Measurements from ENCODE around the gene THADA.

The THADA gene

GRCh38 chr2:43230351-43230885 is 365.4 kb downstream of the THADA start:
- no peak for DNase-seq

DNA sequence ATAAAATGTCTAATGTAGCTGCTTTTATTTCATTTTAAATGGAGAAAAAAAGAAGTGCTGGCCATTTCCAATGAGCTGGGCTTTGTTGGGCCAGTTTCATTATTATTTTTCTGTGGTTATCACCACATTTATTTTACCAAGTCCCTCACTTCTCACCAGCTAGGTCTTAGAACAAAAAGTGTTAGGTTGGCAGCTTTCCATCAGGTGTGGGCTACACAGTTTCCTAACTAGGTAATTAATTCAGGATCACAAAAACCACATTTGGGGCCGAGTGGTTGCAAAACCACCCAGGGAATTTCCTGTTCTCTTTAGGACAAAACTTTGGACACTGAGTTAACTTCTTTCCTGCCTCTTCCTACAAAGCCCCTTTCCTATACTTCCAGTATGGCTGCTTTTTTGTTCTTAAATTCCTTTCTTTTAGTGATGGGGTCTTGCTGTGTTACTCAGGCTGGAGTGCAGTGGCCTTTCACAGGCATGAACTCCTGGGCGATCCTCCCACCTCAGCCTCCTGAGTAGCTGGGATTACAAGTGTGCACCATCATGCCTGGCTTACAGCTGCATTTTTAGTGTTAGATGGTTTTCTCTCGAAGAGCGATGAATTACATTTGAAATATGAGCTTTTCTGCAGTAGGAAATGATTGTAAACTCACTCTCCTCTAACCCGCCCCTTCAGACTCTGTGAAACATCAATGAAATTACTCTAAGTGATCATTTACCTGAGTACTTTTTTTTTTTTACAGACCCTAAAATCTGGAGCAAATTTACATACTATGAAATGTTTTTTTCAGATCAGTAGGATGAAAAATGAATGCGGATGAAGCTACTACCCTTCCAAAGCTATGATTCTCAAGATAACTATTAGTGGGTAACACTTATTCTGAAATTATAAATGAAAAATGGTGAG is 366.8 kb downstream of the THADA start:
- peak in 1 of 3 donors; percentile 31 for DNase-seq

- DNase-seq, result no peak
Measured at GRCh38 chr2:43228321-43228751, 367.5 kb downstream of the THADA start.

DNA sequence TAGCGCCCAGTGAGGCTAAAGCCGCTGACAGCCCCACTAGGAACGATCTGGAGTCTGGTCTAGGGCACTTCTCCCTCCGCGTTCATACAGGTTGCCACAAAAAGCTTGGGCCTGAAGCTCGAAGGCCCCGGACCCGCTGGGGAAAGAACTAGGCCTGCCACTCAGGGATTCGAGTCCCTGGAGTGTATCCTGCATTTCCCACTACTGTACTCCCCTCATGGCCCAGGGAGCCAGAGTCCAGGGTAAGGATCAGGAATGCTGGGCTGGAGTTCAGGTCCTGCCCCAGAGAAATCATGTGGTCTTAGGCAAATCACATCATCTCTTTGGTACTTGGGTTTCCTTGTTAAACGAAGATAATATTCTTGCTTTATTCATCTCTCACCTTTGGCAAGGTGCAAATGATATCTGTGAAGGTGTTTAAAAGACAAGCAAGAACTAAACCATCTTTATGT is 368.0 kb downstream of the THADA start:
- peak in 1 of 3 donors; percentile 72 for DNase-seq

DNA sequence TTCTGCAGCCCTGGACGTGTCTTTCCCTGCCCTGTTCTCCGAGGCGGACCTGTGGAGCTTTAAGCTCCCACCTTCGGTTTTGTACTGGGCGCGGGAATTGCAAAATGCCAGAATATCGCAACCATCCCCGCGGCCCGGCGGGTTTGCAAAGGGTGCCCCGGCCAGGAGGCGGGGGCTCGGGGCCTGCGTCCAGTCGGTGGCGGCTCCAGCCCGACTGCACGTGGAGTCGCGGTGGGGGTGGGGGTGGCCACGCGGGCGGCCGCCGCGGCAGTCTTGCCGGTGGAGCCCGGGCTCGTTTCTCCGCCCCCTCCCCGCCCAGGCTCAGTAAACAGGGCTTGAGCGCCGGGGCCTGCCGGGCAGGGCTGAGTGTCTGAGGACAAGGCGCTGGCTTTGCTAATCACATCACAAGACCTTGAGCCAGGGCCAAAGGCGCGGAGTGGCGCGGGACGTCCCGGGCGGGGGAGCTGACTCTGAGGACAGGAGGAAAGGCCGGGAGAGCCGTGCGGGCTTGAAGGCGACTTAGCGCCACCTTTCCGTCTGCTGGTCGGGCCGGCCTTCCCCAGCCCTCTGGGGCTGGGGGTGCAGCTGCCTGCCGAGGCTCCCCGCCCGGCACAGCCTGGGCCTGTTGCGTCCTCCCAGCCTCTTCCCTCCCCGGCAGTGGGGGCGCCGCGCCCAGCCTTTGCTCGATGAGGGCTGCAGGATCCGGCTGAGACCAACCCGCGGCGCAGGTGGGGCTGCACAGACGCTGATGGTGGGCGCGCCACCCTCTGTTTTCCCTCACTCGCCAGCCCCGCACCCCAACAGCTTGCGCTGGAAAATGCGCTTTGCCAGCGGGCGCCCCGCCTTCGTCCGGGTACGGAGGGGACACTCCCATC is 368.6 kb downstream of the THADA start:
- DNase-seq, result peak; percentile 93 to 95 (median 93)

DNA sequence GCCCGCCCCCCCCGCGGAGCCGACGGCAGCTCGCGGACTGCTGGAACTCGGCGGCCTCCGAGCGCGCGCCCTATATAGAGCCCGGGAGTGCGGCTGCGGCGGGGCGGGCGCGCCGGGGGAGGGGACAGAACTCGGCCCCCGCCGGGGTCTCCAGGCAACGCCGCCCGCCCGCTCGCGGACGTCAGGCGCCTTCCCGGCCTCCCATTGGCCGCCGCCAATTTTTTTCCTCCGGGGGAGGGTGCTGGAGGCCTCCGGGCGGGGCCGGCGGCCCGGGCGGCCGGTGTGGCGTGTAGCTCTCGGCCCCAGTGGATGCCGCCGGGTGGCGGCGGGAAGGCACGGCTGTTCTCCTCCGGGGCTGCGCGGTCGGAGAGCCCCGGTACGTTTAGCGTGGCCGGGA is 369.3 kb downstream of the THADA start, which contains the start of gene ZFP36L2:
TSS of gene ZFP36L2 (minus strand) at position 49 of the 397 bp plus-strand sequence. CDS start 291 bp downstream, outside the sequence.
- peak; percentile 98 to 99 (median 99) for DNase-seq

- DNase-seq, result peak; percentile 90 to 95 (median 92)
Measured at GRCh38 chr2:43225788-43226557, 369.9 kb downstream of the THADA start.

- peak; percentile 58 to 73 (median 67) for DNase-seq
Measured at GRCh38 chr2:43225093-43225787, 370.6 kb downstream of the THADA start.

GRCh38 chr2:43224571-43225092 is 371.2 kb downstream of the THADA start:
- DNase-seq, result peak; percentile 58 to 71 (median 63)

DNA sequence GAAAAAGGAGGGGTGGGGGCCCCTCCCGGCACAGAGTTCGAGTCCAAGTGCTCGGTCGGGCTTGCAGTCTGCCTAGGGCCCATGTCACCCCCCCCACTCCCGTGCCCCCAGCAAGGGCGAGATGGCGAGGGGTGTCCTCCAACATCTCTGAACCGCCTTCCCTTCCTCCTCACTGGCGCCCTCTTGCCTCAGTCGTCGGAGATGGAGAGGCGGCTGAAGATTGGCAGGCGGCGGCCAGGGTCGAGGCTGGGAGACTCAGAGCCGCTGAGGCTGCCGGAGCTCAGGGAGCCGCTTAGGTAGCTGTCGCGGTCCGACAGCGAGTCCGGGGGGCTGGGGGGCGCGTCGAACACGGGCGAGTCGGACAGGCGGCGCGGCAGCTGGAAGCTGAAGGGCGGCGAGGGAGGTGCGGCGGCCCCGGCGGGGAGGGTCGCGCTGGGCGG is 371.7 kb downstream of the THADA start:
- DNase-seq, result peak; percentile 73 to 82 (median 73)

DNA sequence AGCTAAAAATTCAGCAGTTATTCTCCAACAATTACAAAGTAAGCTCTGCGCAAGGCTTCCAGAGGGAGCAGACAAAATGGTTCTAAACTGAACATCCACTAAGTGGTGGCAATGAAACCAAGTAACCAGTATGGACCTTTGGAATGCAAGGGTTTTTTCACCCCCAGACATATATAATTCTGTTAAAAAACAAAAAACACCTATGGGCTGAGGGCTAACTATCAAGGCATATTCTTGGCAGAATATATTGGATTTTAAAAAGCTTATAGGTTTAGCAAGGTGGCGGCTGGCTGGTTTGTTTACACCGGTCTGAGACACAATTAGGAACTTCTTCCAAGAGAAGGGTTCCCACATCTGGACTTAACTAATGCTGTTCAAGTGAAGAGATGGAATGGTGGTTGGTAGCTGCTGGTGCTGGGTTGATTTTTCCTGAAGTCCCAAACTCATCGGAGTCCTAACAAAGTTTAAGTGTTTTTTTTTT is 372.3 kb downstream of the THADA start:
- peak; percentile 38 to 43 (median 39) for DNase-seq

DNA sequence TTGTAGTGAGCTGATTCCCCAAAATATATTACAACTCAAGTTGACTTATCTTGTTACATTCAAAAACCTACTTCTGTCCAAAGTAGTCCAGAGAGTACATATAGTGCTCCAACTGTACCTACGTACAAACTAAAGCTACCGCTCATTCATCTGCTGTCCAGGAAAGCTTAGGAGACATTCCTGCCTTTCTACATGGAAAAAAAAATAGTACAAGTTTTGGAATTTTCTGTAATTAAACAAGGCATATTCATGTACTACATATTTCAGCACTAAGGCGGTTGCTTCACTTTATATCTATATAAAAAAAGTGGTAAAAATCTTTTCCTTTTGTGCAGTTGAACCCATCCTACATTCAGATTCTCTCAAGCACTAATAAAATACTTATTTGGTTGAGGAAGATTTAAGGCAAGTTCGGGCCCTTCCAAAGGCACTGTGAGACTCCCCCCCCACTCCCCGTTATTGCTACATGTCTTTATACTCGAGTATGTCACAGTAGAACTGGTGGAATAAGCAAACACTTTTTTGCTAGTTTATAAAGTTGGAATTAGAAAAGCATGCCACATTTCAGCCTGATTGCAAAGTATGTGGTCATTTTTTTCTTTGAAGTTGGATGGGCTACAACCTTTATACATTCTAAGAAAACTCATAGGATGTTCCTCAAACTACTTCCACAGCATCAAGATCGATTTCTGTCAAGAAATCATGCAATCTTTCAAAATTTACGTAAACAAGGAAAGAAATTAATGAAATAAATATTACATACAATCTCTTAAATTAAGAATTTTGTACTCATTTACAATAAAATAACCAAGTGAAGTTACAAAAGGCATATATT is 373.1 kb downstream of the THADA start:
- DNase-seq, result peak in 2 of 3 donors; percentile 51 to 57

- DNase-seq, result peak; percentile 86 to 87 (median 87)
Measured at GRCh38 chr2:43221763-43222474, 373.9 kb downstream of the THADA start.

DNA sequence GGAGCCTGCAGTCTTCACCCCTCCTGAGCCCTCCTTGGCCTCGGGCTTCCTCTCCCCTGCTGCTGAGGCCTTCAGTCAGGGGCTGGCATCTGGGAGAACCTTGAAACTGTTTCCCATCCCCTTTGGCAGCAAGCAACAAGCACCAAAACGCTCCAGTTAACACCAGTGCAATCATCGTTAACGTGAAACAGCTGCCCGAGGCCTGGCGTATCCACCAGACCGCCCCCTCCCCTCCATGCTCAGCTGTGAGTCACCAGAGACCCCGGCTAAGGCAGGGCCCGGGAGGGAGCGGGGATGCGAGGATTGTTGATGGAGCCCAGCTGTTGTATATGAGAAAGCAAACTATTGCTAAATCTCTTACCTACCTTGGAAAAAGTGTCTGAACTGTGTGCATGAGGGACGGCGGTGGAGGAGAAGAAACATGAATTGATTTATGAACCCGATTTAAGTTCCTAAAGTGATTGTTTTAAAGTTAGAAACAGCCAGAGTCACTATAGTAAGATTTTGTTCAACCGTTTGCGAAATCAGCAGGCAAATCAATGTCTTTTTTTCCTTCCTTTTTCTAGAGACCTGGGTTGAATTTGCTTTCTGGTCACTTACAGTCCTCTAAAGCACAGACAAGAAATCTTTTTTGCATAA is 374.6 kb downstream of the THADA start:
- peak; percentile 59 to 72 (median 60) for DNase-seq

- DNase-seq, result no peak
Measured at GRCh38 chr2:43220760-43221123, 375.1 kb downstream of the THADA start.

DNA sequence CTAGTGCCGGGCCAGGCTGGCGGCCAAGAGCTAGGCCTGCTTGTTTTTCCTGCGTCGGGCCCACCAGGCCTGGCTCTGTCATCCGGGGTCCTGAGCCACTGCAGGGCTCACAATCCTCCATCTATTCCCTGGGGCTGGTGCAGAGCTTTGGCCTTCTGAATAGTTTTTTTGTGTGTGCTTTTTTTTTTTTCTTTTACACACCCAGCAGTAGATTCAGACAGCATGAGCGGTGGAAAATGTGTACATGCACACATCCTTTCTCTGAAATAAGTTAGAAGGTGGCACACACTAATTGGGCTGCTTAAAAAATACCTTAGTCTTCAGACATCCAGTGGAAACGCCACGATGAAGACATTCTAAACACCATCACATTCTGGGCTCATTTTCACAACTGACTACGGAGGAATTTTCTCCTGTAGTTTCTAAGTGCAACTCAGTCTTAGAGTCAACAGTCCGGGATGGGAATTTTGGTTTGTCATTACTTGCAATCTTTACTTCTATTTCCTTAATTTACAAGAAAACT is 375.5 kb downstream of the THADA start:
- DNase-seq, result peak; percentile 66 to 91 (median 83)

GRCh38 chr2:43219383-43220228 is 376.2 kb downstream of the THADA start:
- DNase-seq, result peak; percentile 89 to 90 (median 89)
